Measurements from ENCODE around the gene KCNA10. TPM values are rescaled to one million over a fixed set of nuclear protein-coding genes. Genes with fewer than 3 reads are reported as not detected.

Gene KCNA10
- total and polyA plus RNA-seq, 10 donors: 0.28 TPM; not detected in 9

- Histone ChIP-seq H3K4me3 (no peak overlapping the region), H3K36me3 (no peaks in the 10 kb centered on the region), H3K4me1 (no peaks in the 10 kb centered on the region), H3K27me3 (replicated peaks in 1 of 7) (peaks cover 0 to 8% (median 0%) of the 10 kb centered on the region in 7 donors), H3K9me3 (no peaks in the 10 kb centered on the region), H3K27ac (no peak overlapping the region)
- TF ChIP-seq POLR2A (IDR thresholded peaks at IDR 0.05) (no peak), POLR2AphosphoS5 (IDR thresholded peaks at IDR 0.05) (no peak), CTCF (IDR thresholded peaks at IDR 0.05 in 8 of 11, conservative IDR thresholded peaks at IDR 0.05 in 3 of 11) (no peak)
- intact Hi-C loops (cut with DNase I; ENCODE audit: low total_unique reads): no loop called here
- WGBS, 5 donors: 57 to 73% (median 61%) methylated on average over 3 of the region's 3 CpGs
- DNase-seq: no peak
Measured at GRCh38 chr1:110544753-110545152, 25.8 kb upstream of the KCNA10 start.

- Histone ChIP-seq H3K9me3 (no peaks in the 10 kb centered on the region), H3K4me3 (no peak overlapping the region), H3K27ac (no peak overlapping the region), H3K27me3 (replicated peaks in 1 of 7) (peaks cover 0 to 26% (median 0%) of the 10 kb centered on the region in 7 donors), H3K36me3 (no peaks in the 10 kb centered on the region), H3K4me1 (no peaks in the 10 kb centered on the region)
- 59 to 71% (median 62%) methylated on average over 4 of the region's 4 CpGs for WGBS, 5 donors
- TF ChIP-seq CTCF (IDR thresholded peaks at IDR 0.05 in 8 of 11, conservative IDR thresholded peaks at IDR 0.05 in 3 of 11) (no peak), POLR2A (IDR thresholded peaks at IDR 0.05) (no peak), POLR2AphosphoS5 (IDR thresholded peaks at IDR 0.05) (no peak)
- DNase-seq: no peak
- intact Hi-C loops (cut with DNase I; ENCODE audit: low total_unique reads): no loop called here
Measured at GRCh38 chr1:110542725-110543124, 23.8 kb upstream of the KCNA10 start.

GRCh38 chr1:110541906-110542395, 23.0 kb upstream of the KCNA10 start:
- no peak overlapping the region for H3K27ac ChIP-seq
- TF ChIP-seq CTCF (IDR thresholded peaks at IDR 0.05 in 8 of 11, conservative IDR thresholded peaks at IDR 0.05 in 3 of 11) (no peak), POLR2AphosphoS5 (IDR thresholded peaks at IDR 0.05) (no peak), POLR2A (IDR thresholded peaks at IDR 0.05) (no peak)
- peaks cover 0 to 26% (median 0%) of the 10 kb centered on the region in 7 donors for H3K27me3 ChIP-seq (replicated peaks in 1 of 7)
- no peaks in the 10 kb centered on the region for H3K4me1 ChIP-seq
- no peak for DNase-seq
- H3K9me3 ChIP-seq: no peaks in the 10 kb centered on the region
- no peaks in the 10 kb centered on the region for H3K36me3 ChIP-seq
- WGBS, 5 donors: 0 to 57% (median 33%) methylated on average over 1 of the region's 1 CpG
- H3K4me3 ChIP-seq: no peak overlapping the region
- intact Hi-C loops (cut with DNase I; ENCODE audit: low total_unique reads): no loop called here

GRCh38 chr1:110540891-110541685, 22.1 kb upstream of the KCNA10 start:
- Histone ChIP-seq H3K4me3 (no peak overlapping the region), H3K4me1 (no peaks in the 10 kb centered on the region), H3K36me3 (no peaks in the 10 kb centered on the region), H3K27ac (no peak overlapping the region), H3K9me3 (no peaks in the 10 kb centered on the region), H3K27me3 (replicated peaks in 1 of 7) (peaks cover 0 to 26% (median 0%) of the 10 kb centered on the region in 7 donors)
- intact Hi-C loops (cut with DNase I; ENCODE audit: low total_unique reads): no loop called here
- DNase-seq: no peak
- 56 to 77% (median 70%) methylated on average over 7 of the region's 7 CpGs for WGBS, 5 donors
- TF ChIP-seq POLR2A (IDR thresholded peaks at IDR 0.05): no peak
